Inferior parietal cortex (tissue), 1 donor: Measurements from ENCODE around the gene PPCS.

Experiments
- DNase-seq: peaks from one replicate; pipeline ENCODE4 v3.0.0-alpha.2; 2016; ENCODE audit errors: extremely low spot score

The PPCS gene

GRCh38 chr1:42456010-42456753, at the start of gene PPCS, which contains the start of gene ZMYND12:
PPCS (plus strand) TSS chr1:42456543; CDS start chr1:42456566, 23 bp downstream.
ZMYND12 (minus strand) TSS chr1:42456022; CDS start chr1:42455997, 25 bp downstream.
- DNase-seq: peak; percentile 87

- no peak for DNase-seq
Observed at GRCh38 chr1:42414551-42415496, 41.5 kb upstream of the PPCS start.

GRCh38 chr1:42417166-42417565, 39.2 kb upstream of the PPCS start:
- DNase-seq: no peak

- DNase-seq: no peak
Observed at GRCh38 chr1:42418516-42418915, 37.8 kb upstream of the PPCS start.

GRCh38 chr1:42419126-42419821, 37.1 kb upstream of the PPCS start:
- no peak for DNase-seq

GRCh38 chr1:42420121-42420520, 36.2 kb upstream of the PPCS start:
- DNase-seq: peak; percentile 53

GRCh38 chr1:42420911-42421585, 35.3 kb upstream of the PPCS start:
- DNase-seq: peak; percentile 59

- no peak for DNase-seq
Observed at GRCh38 chr1:42422737-42423136, 33.6 kb upstream of the PPCS start.

GRCh38 chr1:42423681-42424080, 32.7 kb upstream of the PPCS start:
- no peak for DNase-seq

GRCh38 chr1:42424201-42424600, 32.1 kb upstream of the PPCS start:
- no peak for DNase-seq

- DNase-seq: no peak
Observed at GRCh38 chr1:42427240-42427639, 29.1 kb upstream of the PPCS start.

- no peak for DNase-seq
Observed at GRCh38 chr1:42429603-42430002, 26.7 kb upstream of the PPCS start.

- DNase-seq: no peak
Observed at GRCh38 chr1:42430286-42431135, 25.8 kb upstream of the PPCS start.

GRCh38 chr1:42431514-42431913, 24.8 kb upstream of the PPCS start:
- DNase-seq: no peak

- DNase-seq: no peak
Observed at GRCh38 chr1:42432714-42433113, 23.6 kb upstream of the PPCS start.

GRCh38 chr1:42433369-42433768, 23.0 kb upstream of the PPCS start:
- DNase-seq: no peak

GRCh38 chr1:42434340-42434739, 22.0 kb upstream of the PPCS start:
- no peak for DNase-seq

- DNase-seq: no peak
Observed at GRCh38 chr1:42439940-42440339, 16.4 kb upstream of the PPCS start.

- no peak for DNase-seq
Observed at GRCh38 chr1:42442662-42443061, 13.7 kb upstream of the PPCS start.

- DNase-seq: no peak
Observed at GRCh38 chr1:42449256-42449655, 7.1 kb upstream of the PPCS start.

- no peak for DNase-seq
Observed at GRCh38 chr1:42450061-42450460, 6.3 kb upstream of the PPCS start.
